ENCODE results near the gene C20orf144. TPM values are rescaled to one million over a fixed set of nuclear protein-coding genes. Genes with fewer than 3 reads are reported as not detected.

Gene C20orf144
- total and polyA plus RNA-seq, 2 experiments from 2014 or later = 0.26 to 0.66 TPM

- no peak overlapping the region for H3K27ac Mint-ChIP-seq
- ATAC-seq (no peak), DNase-seq (ENCODE audit: low spot score) (no peak)
- no peak overlapping the region for H2AFZ ChIP-seq
- peaks cover 5% of the 10 kb centered on the region for H3K79me2 ChIP-seq (replicated peaks; ENCODE audit: insufficient read depth)
- H3K9me3 Mint-ChIP-seq = no peaks in the 10 kb centered on the region; the same call in 2 of the 3 replicates
- H3K27me3 ChIP-seq (ENCODE audit: insufficient read depth) = no peaks in the 10 kb centered on the region
- peaks cover 19% of the 10 kb centered on the region for H3K4me1 ChIP-seq (ENCODE audit: insufficient read depth)
- H3K9me2 ChIP-seq (ENCODE audit: insufficient read depth) = no peaks in the 10 kb centered on the region
- peaks cover 7% of the 10 kb centered on the region; the same call in 1 of the 2 replicates for H4K20me1 ChIP-seq (replicated peaks; ENCODE audit: insufficient read depth)
- no peak overlapping the region for H3K4me3 Mint-ChIP-seq
- H3K36me3 Mint-ChIP-seq (ENCODE audit: low read depth) = peaks cover 41% of the 10 kb centered on the region
- no peak overlapping the region for H3K4me2 ChIP-seq
- peaks cover 20% of the 10 kb centered on the region for H3K27me3 Mint-ChIP-seq (ENCODE audit: insufficient read depth, low read depth, poor library complexity)
- H3K4me1 Mint-ChIP-seq = peaks cover 33% of the 10 kb centered on the region
- TF ChIP-seq NANOG (IDR thresholded peaks at IDR 0.05; ENCODE audit: borderline replicate concordance) = no peak
- H3K4me3 ChIP-seq = no peak overlapping the region
- H3K36me3 ChIP-seq (ENCODE audit: insufficient read depth) = peaks cover 4% of the 10 kb centered on the region; the same call in 1 of the 2 replicates
- H3F3A ChIP-seq (replicated peaks; ENCODE audit: low read depth) = peaks cover 15% of the 10 kb centered on the region; the same call in 1 of the 2 replicates
- H3K27ac ChIP-seq (ENCODE audit: low read depth) = no peak overlapping the region
These were observed 14.8 kb downstream of the C20orf144 start for GRCh38 chr20:33676652-33677645.

GRCh38 chr20:33677991-33678702, 16.0 kb downstream of the C20orf144 start:
- Histone ChIP-seq H3K4me3 (no peak overlapping the region), H3F3A (replicated peaks; ENCODE audit: low read depth) (peaks cover 15% of the 10 kb centered on the region; the same call in 1 of the 2 replicates), H2AFZ (no peak overlapping the region), H4K20me1 (replicated peaks; ENCODE audit: insufficient read depth) (peaks cover 19% of the 10 kb centered on the region; the same call in 1 of the 2 replicates), H3K4me1 (ENCODE audit: insufficient read depth) (peaks cover 11% of the 10 kb centered on the region), H3K9me2 (ENCODE audit: insufficient read depth) (no peaks in the 10 kb centered on the region), H3K27ac (ENCODE audit: low read depth) (no peak overlapping the region), H3K79me2 (replicated peaks; ENCODE audit: insufficient read depth) (peaks cover 13% of the 10 kb centered on the region), H3K4me2 (no peak overlapping the region), H3K36me3 (ENCODE audit: insufficient read depth) (peaks cover 4% of the 10 kb centered on the region; the same call in 1 of the 2 replicates), H3K27me3 (ENCODE audit: insufficient read depth) (no peaks in the 10 kb centered on the region)
- ATAC-seq (no peak), DNase-seq (ENCODE audit: low spot score) (no peak)
- Mint-ChIP-seq H3K27ac (no peak overlapping the region), H3K36me3 (ENCODE audit: low read depth) (peaks cover 37% of the 10 kb centered on the region), H3K27me3 (ENCODE audit: insufficient read depth, low read depth, poor library complexity) (peaks cover 17% of the 10 kb centered on the region), H3K4me1 (peaks cover 24% of the 10 kb centered on the region), H3K4me3 (no peak overlapping the region), H3K9me3 (no peaks in the 10 kb centered on the region; the same call in 2 of the 3 replicates)
- TF ChIP-seq CREB1 (CRISPR knock-in tag; IDR thresholded peaks at IDR 0.05; ENCODE audit: low read depth) = no peak
- TF ChIP-seq EZH2phosphoT487 (IDR thresholded peaks at IDR 0.05; ENCODE audit: unreplicated experiment) = no peak
- TF ChIP-seq NANOG (IDR thresholded peaks at IDR 0.05; ENCODE audit: borderline replicate concordance) = no peak
- TF ChIP-seq EZH2 (IDR thresholded peaks at IDR 0.05; ENCODE audit: low read depth, unreplicated experiment) = no peak
- TF ChIP-seq ZNF331 (CRISPR knock-in tag; IDR thresholded peaks at IDR 0.05; ENCODE audit: low read depth) = no peak
- TF ChIP-seq, protein P1, sequence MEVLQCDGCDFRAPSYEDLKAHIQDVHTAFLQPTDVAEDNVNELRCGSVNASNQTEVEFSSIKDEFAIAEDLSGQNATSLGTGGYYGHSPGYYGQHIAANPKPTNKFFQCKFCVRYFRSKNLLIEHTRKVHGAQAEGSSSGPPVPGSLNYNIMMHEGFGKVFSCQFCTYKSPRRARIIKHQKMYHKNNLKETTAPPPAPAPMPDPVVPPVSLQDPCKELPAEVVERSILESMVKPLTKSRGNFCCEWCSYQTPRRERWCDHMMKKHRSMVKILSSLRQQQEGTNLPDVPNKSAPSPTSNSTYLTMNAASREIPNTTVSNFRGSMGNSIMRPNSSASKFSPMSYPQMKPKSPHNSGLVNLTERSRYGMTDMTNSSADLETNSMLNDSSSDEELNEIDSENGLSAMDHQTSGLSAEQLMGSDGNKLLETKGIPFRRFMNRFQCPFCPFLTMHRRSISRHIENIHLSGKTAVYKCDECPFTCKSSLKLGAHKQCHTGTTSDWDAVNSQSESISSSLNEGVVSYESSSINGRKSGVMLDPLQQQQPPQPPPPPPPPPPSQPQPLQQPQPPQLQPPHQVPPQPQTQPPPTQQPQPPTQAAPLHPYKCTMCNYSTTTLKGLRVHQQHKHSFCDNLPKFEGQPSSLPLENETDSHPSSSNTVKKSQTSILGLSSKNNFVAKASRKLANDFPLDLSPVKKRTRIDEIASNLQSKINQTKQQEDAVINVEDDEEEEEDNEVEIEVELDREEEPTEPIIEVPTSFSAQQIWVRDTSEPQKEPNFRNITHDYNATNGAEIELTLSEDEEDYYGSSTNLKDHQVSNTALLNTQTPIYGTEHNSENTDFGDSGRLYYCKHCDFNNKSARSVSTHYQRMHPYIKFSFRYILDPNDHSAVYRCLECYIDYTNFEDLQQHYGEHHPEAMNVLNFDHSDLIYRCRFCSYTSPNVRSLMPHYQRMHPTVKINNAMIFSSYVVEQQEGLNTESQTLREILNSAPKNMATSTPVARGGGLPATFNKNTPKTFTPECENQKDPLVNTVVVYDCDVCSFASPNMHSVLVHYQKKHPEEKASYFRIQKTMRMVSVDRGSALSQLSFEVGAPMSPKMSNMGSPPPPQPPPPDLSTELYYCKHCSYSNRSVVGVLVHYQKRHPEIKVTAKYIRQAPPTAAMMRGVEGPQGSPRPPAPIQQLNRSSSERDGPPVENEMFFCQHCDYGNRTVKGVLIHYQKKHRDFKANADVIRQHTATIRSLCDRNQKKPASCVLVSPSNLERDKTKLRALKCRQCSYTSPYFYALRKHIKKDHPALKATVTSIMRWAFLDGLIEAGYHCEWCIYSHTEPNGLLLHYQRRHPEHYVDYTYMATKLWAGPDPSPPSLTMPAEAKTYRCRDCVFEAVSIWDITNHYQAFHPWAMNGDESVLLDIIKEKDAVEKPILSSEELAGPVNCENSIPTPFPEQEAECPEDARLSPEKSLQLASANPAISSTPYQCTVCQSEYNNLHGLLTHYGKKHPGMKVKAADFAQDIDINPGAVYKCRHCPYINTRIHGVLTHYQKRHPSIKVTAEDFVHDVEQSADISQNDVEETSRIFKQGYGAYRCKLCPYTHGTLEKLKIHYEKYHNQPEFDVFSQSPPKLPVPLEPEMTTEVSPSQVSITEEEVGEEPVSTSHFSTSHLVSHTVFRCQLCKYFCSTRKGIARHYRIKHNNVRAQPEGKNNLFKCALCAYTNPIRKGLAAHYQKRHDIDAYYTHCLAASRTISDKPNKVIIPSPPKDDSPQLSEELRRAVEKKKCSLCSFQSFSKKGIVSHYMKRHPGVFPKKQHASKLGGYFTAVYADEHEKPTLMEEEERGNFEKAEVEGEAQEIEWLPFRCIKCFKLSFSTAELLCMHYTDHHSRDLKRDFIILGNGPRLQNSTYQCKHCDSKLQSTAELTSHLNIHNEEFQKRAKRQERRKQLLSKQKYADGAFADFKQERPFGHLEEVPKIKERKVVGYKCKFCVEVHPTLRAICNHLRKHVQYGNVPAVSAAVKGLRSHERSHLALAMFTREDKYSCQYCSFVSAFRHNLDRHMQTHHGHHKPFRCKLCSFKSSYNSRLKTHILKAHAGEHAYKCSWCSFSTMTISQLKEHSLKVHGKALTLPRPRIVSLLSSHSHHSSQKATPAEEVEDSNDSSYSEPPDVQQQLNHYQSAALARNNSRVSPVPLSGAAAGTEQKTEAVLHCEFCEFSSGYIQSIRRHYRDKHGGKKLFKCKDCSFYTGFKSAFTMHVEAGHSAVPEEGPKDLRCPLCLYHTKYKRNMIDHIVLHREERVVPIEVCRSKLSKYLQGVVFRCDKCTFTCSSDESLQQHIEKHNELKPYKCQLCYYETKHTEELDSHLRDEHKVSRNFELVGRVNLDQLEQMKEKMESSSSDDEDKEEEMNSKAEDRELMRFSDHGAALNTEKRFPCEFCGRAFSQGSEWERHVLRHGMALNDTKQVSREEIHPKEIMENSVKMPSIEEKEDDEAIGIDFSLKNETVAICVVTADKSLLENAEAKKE (CRISPR knock-in tag; IDR thresholded peaks at IDR 0.05) = no peak
- no peak for TF ChIP-seq REST (IDR thresholded peaks at IDR 0.05; ENCODE audit: unreplicated experiment)
